CD14-positive monocyte (primary cell): ENCODE measurements around the gene TLNRD1. TPM values are rescaled to one million over a fixed set of nuclear protein-coding genes. Genes with fewer than 3 reads are reported as not detected.

ENCODE experiments used
- DNase-seq, 3 donors: peaks; one replicate each; pipeline ENCODE4 v3.0.0-alpha.2; 2011 to 2022
- H2AFZ ChIP-seq: 2 replicates; pipeline ENCODE4 v1.6.0; 2012; ENCODE audit warnings: mild to moderate bottlenecking, low read depth, low read length, inconsistent platforms; ENCODE audit not compliant: insufficient read depth, poor library complexity, severe bottlenecking
- H3K27ac ChIP-seq, 2 donors: 1 replicate in 1 of 2; 2 replicates in 1 of 2; pipeline ENCODE4 v1.5.1; 2012 to 2013; ENCODE audit warnings: low read length in 2 of 2, control low read depth in 1 of 2, inconsistent platforms in 1 of 2, low read depth in 1 of 2, mild to moderate bottlenecking in 1 of 2
- H3K27me3 ChIP-seq, 2 donors: one replicate each; pipeline versions ENCODE4 v1.6.0 to v1.6.1; 2011 to 2013; ENCODE audit warnings: low read length in 2 of 2; ENCODE audit not compliant: control insufficient read depth in 2 of 2, insufficient read depth in 2 of 2
- H3K36me3 ChIP-seq, 2 donors: replicated peaks in 1 of 2; 1 replicate in 1 of 2; 2 replicates in 1 of 2; pipeline versions ENCODE4 v1.5.1 to v1.6.1; 2012 to 2013; ENCODE audit warnings: low read length in 2 of 2, control low read depth in 1 of 2, inconsistent platforms in 1 of 2, mild to moderate bottlenecking in 1 of 2; ENCODE audit not compliant: insufficient read depth in 2 of 2, control insufficient read depth in 1 of 2
- H3K4me1 ChIP-seq, 2 donors: 1 replicate in 1 of 2; 2 replicates in 1 of 2; pipeline versions ENCODE4 v1.5.1 to v1.6.1; 2012 to 2013; ENCODE audit warnings: low read length in 2 of 2, control low read depth in 1 of 2, inconsistent platforms in 1 of 2, mild to moderate bottlenecking in 1 of 2, moderate library complexity in 1 of 2; ENCODE audit not compliant: insufficient read depth in 2 of 2, control insufficient read depth in 1 of 2
- H3K4me2 ChIP-seq: replicated peaks from 2 replicates; pipeline ENCODE3; 2012; ENCODE audit warnings: low read length, moderate library complexity, mild to moderate bottlenecking; ENCODE audit not compliant: poor library complexity, severe bottlenecking; ENCODE audit errors: extremely low read depth
- H3K4me3 ChIP-seq, 3 experiments: fragments of 200-600 bp in 1 of 3; sonication (generic) in 1 of 3; replicated peaks in 1 of 3; 1 replicate in 2 of 3; 2 replicates in 1 of 3; pipeline ENCODE4 v1.5.1; 2011 to 2013; ENCODE audit warnings: low read length in 3 of 3, mild to moderate bottlenecking in 3 of 3, control low read depth in 2 of 3, low read depth in 2 of 3, inconsistent platforms in 1 of 3, moderate library complexity in 1 of 3
- H3K79me2 ChIP-seq: 2 replicates; pipeline ENCODE4 v1.6.0; 2012; ENCODE audit warnings: mild to moderate bottlenecking, control low read depth, inconsistent platforms, low read length, moderate library complexity; ENCODE audit not compliant: insufficient read depth
- H3K9ac ChIP-seq: 2 replicates; pipeline ENCODE4 v1.6.0; 2017; ENCODE audit warnings: low read length, mild to moderate bottlenecking; ENCODE audit not compliant: insufficient read depth, poor library complexity, severe bottlenecking
- H3K9me3 ChIP-seq, 2 donors: replicated peaks in 1 of 2; 1 replicate in 1 of 2; 2 replicates in 1 of 2; pipeline versions ENCODE4 v1.5.1 to v1.6.1; 2012 to 2013; ENCODE audit warnings: low read length in 2 of 2, control low read depth in 1 of 2; ENCODE audit not compliant: control insufficient read depth in 1 of 2, insufficient read depth in 1 of 2
- H4K20me1 ChIP-seq: 2 replicates; pipeline ENCODE4 v1.6.0; 2012; ENCODE audit warnings: mild to moderate bottlenecking, low read length, control low read depth, moderate library complexity; ENCODE audit not compliant: insufficient read depth
- H3K27ac Mint-ChIP-seq, 7 donors: one replicate each; pipeline ENCODE4 v1.8.0; 2020; ENCODE audit warnings: mild to moderate bottlenecking in 7 of 7, mixed read lengths in 7 of 7, moderate library complexity in 6 of 7, inconsistent platforms in 2 of 7
- H3K27me3 Mint-ChIP-seq, 3 donors: one replicate each; pipeline ENCODE4 v1.8.0; 2021 to 2022; ENCODE audit warnings: low read depth in 3 of 3, mild to moderate bottlenecking in 3 of 3, mixed read lengths in 3 of 3, moderate library complexity in 3 of 3, inconsistent platforms in 1 of 3
- H3K36me3 Mint-ChIP-seq, 2 donors: one replicate each; pipeline ENCODE4 v1.8.0; 2020; ENCODE audit warnings: mixed read lengths in 2 of 2, inconsistent platforms in 1 of 2, mild to moderate bottlenecking in 1 of 2
- H3K4me1 Mint-ChIP-seq: one replicate; pipeline ENCODE4 v1.8.0; 2020; ENCODE audit warnings: mild to moderate bottlenecking, mixed read lengths
- H3K4me3 Mint-ChIP-seq, 2 donors: one replicate each; pipeline ENCODE4 v1.8.0; 2020; ENCODE audit warnings: mild to moderate bottlenecking in 2 of 2, mixed read lengths in 2 of 2, moderate library complexity in 1 of 2
- H3K9me3 Mint-ChIP-seq, 7 donors: one replicate each; pipeline ENCODE4 v1.8.0; 2020 to 2022; ENCODE audit warnings: mixed read lengths in 7 of 7, mild to moderate bottlenecking in 6 of 7, moderate library complexity in 6 of 7, inconsistent platforms in 2 of 7
- WGBS: methylation state at CpG from one replicate; pipeline ENCODE4 v1.1.5; 2013; ENCODE audit warnings: missing lambda C conversion rate; ENCODE audit not compliant: insufficient coverage; 5-methylcytosine and 5-hydroxymethylcytosine counted together
- intact Hi-C, 2 donors: fragments of 100-400 bp; cut with micrococcal nuclease; formaldehyde crosslinking; loops; one replicate each; pipeline versions ENCODE4 v1.15.0 to v1.15.1; 2023
- polyA plus RNA-seq, 3 donors: library from polyadenylated mRNA; depleted of rRNA in 1 of 3; unstranded in 2 of 3; stranded (reverse) in 1 of 3; fragments of 300-500 nt in 2 of 3; fragments of >200 nt in 1 of 3; fragmentation: Illumina TruSeq in 2 of 3; gene quantifications; 1 replicate in 2 of 3; 2 replicates in 1 of 3; pipeline ENCODE4 v1.2.3, GENCODE V29; 2012 to 2021
- TF ChIP-seq, protein P1 (sequence below): fragments of 200-600 bp; IDR thresholded peaks from one replicate; pipeline ENCODE4 v1.8.0; 2022; ENCODE audit warnings: antibody characterized with exemption, mild to moderate bottlenecking

Gene TLNRD1
- polyA plus RNA-seq, 3 donors: 2.6 to 12.6 (median 3.4) TPM

DNA sequence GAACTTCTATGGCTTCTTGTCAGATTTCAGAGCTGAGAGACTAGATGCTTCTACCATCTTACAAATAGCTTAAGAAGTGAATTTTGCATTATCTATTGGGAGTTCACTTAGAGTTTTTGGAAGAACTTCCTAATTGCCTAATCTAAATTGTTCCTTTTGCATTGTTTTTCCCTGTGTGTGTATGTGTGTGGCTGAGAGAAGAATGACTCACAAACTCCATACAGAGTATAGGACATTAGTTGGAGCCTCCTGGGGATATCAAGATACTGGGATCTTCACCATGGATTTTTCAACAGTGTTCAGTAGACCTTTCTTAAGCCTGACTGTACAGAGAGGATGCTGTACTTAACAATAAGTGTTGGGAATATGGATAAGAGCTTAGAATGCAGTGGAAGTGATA, 10.9 kb downstream of the TLNRD1 start:
- H3K4me2 ChIP-seq: no peak overlapping the region
- H3K9me3 ChIP-seq: no peaks in the 10 kb centered on the region
- peaks cover 7% of the 10 kb centered on the region for H3K4me1 Mint-ChIP-seq
- no peak overlapping the region for H3K4me3 Mint-ChIP-seq
- intact Hi-C loops: no loop called here
- H3K9me3 Mint-ChIP-seq: no peaks in the 10 kb centered on the region
- no peak overlapping the region for H3K27ac Mint-ChIP-seq
- H3K9ac ChIP-seq: no peak overlapping the region
- H2AFZ ChIP-seq: no peak overlapping the region
- H3K4me3 ChIP-seq: no peak overlapping the region
- peaks cover 10% of the 10 kb centered on the region for H3K79me2 ChIP-seq
- no peaks in the 10 kb centered on the region for H3K4me1 ChIP-seq
- H3K27me3 ChIP-seq: no peaks in the 10 kb centered on the region
- H3K27ac ChIP-seq: no peak overlapping the region
- no peak for DNase-seq
- no peaks in the 10 kb centered on the region for H3K36me3 ChIP-seq
- peaks cover 0 to 5% of the 10 kb centered on the region in 2 donors for H3K36me3 Mint-ChIP-seq
- H4K20me1 ChIP-seq: peaks cover 36% of the 10 kb centered on the region
- H3K27me3 Mint-ChIP-seq: peaks cover 0 to 4% (median 0%) of the 10 kb centered on the region in 3 donors
- TF ChIP-seq, protein P1, sequence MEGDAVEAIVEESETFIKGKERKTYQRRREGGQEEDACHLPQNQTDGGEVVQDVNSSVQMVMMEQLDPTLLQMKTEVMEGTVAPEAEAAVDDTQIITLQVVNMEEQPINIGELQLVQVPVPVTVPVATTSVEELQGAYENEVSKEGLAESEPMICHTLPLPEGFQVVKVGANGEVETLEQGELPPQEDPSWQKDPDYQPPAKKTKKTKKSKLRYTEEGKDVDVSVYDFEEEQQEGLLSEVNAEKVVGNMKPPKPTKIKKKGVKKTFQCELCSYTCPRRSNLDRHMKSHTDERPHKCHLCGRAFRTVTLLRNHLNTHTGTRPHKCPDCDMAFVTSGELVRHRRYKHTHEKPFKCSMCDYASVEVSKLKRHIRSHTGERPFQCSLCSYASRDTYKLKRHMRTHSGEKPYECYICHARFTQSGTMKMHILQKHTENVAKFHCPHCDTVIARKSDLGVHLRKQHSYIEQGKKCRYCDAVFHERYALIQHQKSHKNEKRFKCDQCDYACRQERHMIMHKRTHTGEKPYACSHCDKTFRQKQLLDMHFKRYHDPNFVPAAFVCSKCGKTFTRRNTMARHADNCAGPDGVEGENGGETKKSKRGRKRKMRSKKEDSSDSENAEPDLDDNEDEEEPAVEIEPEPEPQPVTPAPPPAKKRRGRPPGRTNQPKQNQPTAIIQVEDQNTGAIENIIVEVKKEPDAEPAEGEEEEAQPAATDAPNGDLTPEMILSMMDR: no peak

DNA sequence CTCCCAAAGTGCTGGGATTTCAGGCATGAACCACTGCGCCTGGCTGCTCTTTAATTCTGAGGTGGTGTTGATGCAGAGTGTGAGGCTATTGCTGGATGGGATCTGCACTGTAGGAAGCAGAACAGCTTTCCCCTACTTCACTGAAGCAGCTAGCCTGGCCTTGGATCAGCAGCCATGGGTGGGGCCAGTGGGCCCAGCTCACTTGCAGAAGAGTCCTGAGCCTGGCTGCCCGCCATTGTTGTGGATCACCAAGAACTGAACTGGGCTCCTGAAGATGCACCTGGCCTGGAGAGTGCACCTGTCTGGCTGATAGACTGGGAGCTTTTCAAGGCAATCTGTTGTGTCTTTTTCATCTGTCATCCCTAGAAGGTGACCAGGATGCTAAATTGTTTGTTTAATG, 11.9 kb downstream of the TLNRD1 start:
- peaks cover 0 to 2% of the 10 kb centered on the region in 2 donors for H3K36me3 Mint-ChIP-seq
- peaks cover 0 to 4% (median 0%) of the 10 kb centered on the region in 3 donors for H3K27me3 Mint-ChIP-seq
- intact Hi-C loops: no loop called here
- H3K27ac ChIP-seq: no peak overlapping the region
- H3K27ac Mint-ChIP-seq: peak overlapping the region in 2 of 7 donors; percentile 33 to 35
- 100% methylated on average over 1 of the region's 2 CpGs for WGBS
- no peaks in the 10 kb centered on the region for H3K9me3 Mint-ChIP-seq
- H3K36me3 ChIP-seq: no peaks in the 10 kb centered on the region
- H3K4me3 ChIP-seq: no peak overlapping the region
- peaks cover 26% of the 10 kb centered on the region for H4K20me1 ChIP-seq
- H3K79me2 ChIP-seq: peaks cover under 1% of the 10 kb centered on the region
- TF ChIP-seq, protein P1: no peak
- H3K27me3 ChIP-seq: no peaks in the 10 kb centered on the region
- H3K4me3 Mint-ChIP-seq: no peak overlapping the region
- no peaks in the 10 kb centered on the region for H3K4me1 ChIP-seq
- H3K4me1 Mint-ChIP-seq: peaks cover 6% of the 10 kb centered on the region
- H3K9ac ChIP-seq: no peak overlapping the region
- H3K4me2 ChIP-seq: no peak overlapping the region
- H2AFZ ChIP-seq: no peak overlapping the region
- no peak for DNase-seq
- H3K9me3 ChIP-seq: no peaks in the 10 kb centered on the region
